ENCODE measurements around the gene CBLC. TPM values are rescaled to one million over a fixed set of nuclear protein-coding genes. Genes with fewer than 3 reads are reported as not detected.

Gene CBLC
- total and polyA plus RNA-seq, 10 of the 15 experiments (the other 5 are each of a cell fraction or from before 2014, with no cell fraction given), result not detected

DNA sequence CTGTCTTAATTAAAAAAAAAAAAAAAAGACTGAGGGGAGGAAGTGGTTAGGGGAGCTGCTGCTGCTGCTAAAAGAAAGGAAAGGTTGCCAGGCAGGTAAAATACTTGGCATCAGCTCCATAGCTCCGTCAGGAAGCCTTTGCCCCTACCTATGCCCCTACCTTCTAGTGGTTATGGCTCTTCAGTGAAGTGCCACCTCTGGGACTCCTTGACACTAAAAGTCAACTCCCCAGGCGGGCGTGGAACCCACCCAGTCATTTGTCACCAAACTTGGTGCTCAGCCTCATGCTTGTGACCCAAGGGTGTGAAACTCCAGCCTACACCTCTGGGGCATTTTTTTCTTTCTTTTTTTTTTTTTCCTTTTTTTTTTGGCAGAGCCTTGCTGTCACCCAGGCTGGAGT, 63.5 kb downstream of the CBLC start:
- Histone ChIP-seq H3K9ac (ENCODE audit: control insufficient read depth, insufficient read depth, low read length) (no peak overlapping the region), H3K4me2 (ENCODE audit: control insufficient read depth, insufficient read depth) (no peak overlapping the region), H3K4me3 (no peak overlapping the region), H3K27ac (ENCODE audit: control insufficient read depth, insufficient read depth) (no peak overlapping the region), H3K36me3 (ENCODE audit: control insufficient read depth in 2 of 2, insufficient read depth in 2 of 2, low read length in 1 of 2) (no peaks in the 10 kb centered on the region), H3K4me1 (ENCODE audit: control insufficient read depth, insufficient read depth, low read length) (peaks cover 8% of the 10 kb centered on the region), H3K27me3 (replicated peaks in 1 of 2; ENCODE audit: control insufficient read depth in 2 of 2, insufficient read depth in 2 of 2, low read length in 1 of 2) (no peaks in the 10 kb centered on the region; a peak in 1 of 4 replicates), H2AFZ (ENCODE audit: control insufficient read depth, low read depth, low read length) (no peak overlapping the region), H3K79me2 (ENCODE audit: control insufficient read depth, insufficient read depth, low read length) (no peaks in the 10 kb centered on the region), H4K20me1 (ENCODE audit: control insufficient read depth, insufficient read depth) (no peaks in the 10 kb centered on the region), H3K9me3 (replicated peaks; ENCODE audit: control insufficient read depth, insufficient read depth, low read length) (no peaks in the 10 kb centered on the region)
- ATAC-seq, result no peak
- FAIRE-seq, result no peak
- RAD21 ChIA-PET (ENCODE audit: unreplicated experiment), result interaction anchor here (1.2 kb wide), 1 partner anchor 187 kb away, joined by 3 read pairs; no protein-coding TSS in a partner anchor
- WGBS (ENCODE audit: insufficient coverage, insufficient replicate concordance, low lambda C conversion rate, missing lambda C conversion rate), result 18% methylated on average over 3 of the region's 3 CpGs
- TF ChIP-seq TCF7 (IDR thresholded peaks at IDR 0.05; ENCODE audit: borderline replicate concordance) (no peak), NR2C1 (IDR thresholded peaks at IDR 0.05) (no peak), JUNB (IDR thresholded peaks at IDR 0.05) (no peak), NRF1 (conservative IDR thresholded peaks at IDR 0.05; ENCODE audit: low read depth, low read length) (no peak), MTA3 (IDR thresholded peaks at IDR 0.05; ENCODE audit: borderline replicate concordance, low read length) (no peak), KDM1A (IDR thresholded peaks at IDR 0.05; ENCODE audit: borderline replicate concordance) (no peak), SIN3A (IDR thresholded peaks at IDR 0.05; ENCODE audit: low read depth, low read length) (no peak), PAX8 (IDR thresholded peaks at IDR 0.05) (no peak), FOXM1 (IDR thresholded peaks at IDR 0.05; ENCODE audit: low read depth, low read length) (no peak), POLR2A (IDR thresholded peaks at IDR 0.05; ENCODE audit: low read depth, low read length) (no peak), SMC3 (IDR thresholded peaks at IDR 0.05; ENCODE audit: borderline replicate concordance, low read length) (no peak)
- TF ChIP-seq, protein P1, sequence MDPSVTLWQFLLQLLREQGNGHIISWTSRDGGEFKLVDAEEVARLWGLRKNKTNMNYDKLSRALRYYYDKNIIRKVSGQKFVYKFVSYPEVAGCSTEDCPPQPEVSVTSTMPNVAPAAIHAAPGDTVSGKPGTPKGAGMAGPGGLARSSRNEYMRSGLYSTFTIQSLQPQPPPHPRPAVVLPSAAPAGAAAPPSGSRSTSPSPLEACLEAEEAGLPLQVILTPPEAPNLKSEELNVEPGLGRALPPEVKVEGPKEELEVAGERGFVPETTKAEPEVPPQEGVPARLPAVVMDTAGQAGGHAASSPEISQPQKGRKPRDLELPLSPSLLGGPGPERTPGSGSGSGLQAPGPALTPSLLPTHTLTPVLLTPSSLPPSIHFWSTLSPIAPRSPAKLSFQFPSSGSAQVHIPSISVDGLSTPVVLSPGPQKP (IDR thresholded peaks at IDR 0.05; ENCODE audit: low read depth, low read length), result no peak
- TF ChIP-seq, protein P2, sequence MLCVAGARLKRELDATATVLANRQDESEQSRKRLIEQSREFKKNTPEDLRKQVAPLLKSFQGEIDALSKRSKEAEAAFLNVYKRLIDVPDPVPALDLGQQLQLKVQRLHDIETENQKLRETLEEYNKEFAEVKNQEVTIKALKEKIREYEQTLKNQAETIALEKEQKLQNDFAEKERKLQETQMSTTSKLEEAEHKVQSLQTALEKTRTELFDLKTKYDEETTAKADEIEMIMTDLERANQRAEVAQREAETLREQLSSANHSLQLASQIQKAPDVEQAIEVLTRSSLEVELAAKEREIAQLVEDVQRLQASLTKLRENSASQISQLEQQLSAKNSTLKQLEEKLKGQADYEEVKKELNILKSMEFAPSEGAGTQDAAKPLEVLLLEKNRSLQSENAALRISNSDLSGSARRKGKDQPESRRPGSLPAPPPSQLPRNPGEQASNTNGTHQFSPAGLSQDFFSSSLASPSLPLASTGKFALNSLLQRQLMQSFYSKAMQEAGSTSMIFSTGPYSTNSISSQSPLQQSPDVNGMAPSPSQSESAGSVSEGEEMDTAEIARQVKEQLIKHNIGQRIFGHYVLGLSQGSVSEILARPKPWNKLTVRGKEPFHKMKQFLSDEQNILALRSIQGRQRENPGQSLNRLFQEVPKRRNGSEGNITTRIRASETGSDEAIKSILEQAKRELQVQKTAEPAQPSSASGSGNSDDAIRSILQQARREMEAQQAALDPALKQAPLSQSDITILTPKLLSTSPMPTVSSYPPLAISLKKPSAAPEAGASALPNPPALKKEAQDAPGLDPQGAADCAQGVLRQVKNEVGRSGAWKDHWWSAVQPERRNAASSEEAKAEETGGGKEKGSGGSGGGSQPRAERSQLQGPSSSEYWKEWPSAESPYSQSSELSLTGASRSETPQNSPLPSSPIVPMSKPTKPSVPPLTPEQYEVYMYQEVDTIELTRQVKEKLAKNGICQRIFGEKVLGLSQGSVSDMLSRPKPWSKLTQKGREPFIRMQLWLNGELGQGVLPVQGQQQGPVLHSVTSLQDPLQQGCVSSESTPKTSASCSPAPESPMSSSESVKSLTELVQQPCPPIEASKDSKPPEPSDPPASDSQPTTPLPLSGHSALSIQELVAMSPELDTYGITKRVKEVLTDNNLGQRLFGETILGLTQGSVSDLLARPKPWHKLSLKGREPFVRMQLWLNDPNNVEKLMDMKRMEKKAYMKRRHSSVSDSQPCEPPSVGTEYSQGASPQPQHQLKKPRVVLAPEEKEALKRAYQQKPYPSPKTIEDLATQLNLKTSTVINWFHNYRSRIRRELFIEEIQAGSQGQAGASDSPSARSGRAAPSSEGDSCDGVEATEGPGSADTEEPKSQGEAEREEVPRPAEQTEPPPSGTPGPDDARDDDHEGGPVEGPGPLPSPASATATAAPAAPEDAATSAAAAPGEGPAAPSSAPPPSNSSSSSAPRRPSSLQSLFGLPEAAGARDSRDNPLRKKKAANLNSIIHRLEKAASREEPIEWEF (IDR thresholded peaks at IDR 0.05; ENCODE audit: insufficient replicate concordance, low read depth, low read length), result no peak
- TF ChIP-seq, protein P3, sequence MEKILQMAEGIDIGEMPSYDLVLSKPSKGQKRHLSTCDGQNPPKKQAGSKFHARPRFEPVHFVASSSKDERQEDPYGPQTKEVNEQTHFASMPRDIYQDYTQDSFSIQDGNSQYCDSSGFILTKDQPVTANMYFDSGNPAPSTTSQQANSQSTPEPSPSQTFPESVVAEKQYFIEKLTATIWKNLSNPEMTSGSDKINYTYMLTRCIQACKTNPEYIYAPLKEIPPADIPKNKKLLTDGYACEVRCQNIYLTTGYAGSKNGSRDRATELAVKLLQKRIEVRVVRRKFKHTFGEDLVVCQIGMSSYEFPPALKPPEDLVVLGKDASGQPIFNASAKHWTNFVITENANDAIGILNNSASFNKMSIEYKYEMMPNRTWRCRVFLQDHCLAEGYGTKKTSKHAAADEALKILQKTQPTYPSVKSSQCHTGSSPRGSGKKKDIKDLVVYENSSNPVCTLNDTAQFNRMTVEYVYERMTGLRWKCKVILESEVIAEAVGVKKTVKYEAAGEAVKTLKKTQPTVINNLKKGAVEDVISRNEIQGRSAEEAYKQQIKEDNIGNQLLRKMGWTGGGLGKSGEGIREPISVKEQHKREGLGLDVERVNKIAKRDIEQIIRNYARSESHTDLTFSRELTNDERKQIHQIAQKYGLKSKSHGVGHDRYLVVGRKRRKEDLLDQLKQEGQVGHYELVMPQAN (conservative IDR thresholded peaks at IDR 0.05), result no peak
- DNase-seq (ENCODE audit: low read depth, low spot score), result no peak
- in situ Hi-C loops (cut with MboI) (no loop called here), intact Hi-C loops (cut with micrococcal nuclease; ENCODE audit: unreplicated experiment) (loop anchor here (5.0 to 10.0 kb wide), 2 partner anchors 39 to 186 kb away; no protein-coding TSS in a partner anchor)
- no TSS peak for BruUV-seq (replicated peaks)
- SMC1A ChIA-PET (ENCODE audit: uncharacterized antibody, unreplicated experiment), result interaction anchor here (0.6 to 2.5 kb wide), 4 partner anchors 57 to 117 kb away, joined by 3 to 7 read pairs (median 5); no protein-coding TSS in a partner anchor
- CTCF ChIA-PET, result interaction anchor here (2.3 kb wide), 1 partner anchor 118 kb away, joined by 10 read pairs; no protein-coding TSS in a partner anchor
- POLR2A ChIA-PET, result interaction anchor here (0.6 kb wide), 1 partner anchor 70 kb away, joined by 3 read pairs; no protein-coding TSS in a partner anchor

Data from GM12878 (cell line).